ENCODE data around the gene FRMD3. TPM values are rescaled to one million over a fixed set of nuclear protein-coding genes. Genes with fewer than 3 reads are reported as not detected.

FRMD3 gene
- total RNA-seq, 1 donor from 2014 or later, result 0.40 TPM

DNA sequence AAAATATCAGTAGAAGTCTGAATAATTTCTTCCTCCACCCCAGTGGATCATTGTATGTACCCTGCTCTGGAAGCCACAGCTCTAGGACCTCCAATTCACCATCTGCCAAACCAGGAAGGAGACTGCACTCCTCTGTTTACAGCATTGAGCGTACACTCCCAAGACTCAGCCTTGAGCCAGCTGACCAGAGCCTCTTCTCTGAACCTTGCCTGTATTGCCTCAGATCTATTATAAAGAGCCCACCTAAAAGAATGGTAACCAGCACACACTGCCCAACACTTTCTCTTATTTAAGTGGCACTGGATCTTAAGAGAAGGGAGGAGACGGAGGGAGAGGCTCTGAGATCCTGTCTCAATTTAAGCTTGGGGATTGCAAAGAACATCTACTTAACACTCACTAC is 257.4 kb downstream of the FRMD3 start:
- peaks cover 2% of the 10 kb centered on the region for H3K27me3 Mint-ChIP-seq (ENCODE audit: low read depth)
- H3K27ac Mint-ChIP-seq, result peak overlapping the region; percentile 32
- no peaks in the 10 kb centered on the region for H3K36me3 Mint-ChIP-seq
- peaks cover 12% of the 10 kb centered on the region for H3K4me1 Mint-ChIP-seq
- no peak for DNase-seq (ENCODE audit: low spot score in 2 of 2, unreplicated experiment in 2 of 2)
- H3K4me3 Mint-ChIP-seq, result no peak overlapping the region
- H3K9me3 Mint-ChIP-seq, result no peaks in the 10 kb centered on the region
- TF ChIP-seq, protein P1, sequence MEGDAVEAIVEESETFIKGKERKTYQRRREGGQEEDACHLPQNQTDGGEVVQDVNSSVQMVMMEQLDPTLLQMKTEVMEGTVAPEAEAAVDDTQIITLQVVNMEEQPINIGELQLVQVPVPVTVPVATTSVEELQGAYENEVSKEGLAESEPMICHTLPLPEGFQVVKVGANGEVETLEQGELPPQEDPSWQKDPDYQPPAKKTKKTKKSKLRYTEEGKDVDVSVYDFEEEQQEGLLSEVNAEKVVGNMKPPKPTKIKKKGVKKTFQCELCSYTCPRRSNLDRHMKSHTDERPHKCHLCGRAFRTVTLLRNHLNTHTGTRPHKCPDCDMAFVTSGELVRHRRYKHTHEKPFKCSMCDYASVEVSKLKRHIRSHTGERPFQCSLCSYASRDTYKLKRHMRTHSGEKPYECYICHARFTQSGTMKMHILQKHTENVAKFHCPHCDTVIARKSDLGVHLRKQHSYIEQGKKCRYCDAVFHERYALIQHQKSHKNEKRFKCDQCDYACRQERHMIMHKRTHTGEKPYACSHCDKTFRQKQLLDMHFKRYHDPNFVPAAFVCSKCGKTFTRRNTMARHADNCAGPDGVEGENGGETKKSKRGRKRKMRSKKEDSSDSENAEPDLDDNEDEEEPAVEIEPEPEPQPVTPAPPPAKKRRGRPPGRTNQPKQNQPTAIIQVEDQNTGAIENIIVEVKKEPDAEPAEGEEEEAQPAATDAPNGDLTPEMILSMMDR (IDR thresholded peaks at IDR 0.05; ENCODE audit: unreplicated experiment), result no peak

GRCh38 chr9:83280268-83280667 is 257.9 kb downstream of the FRMD3 start:
- no peak for DNase-seq (ENCODE audit: low spot score in 2 of 2, unreplicated experiment in 2 of 2)
- H3K27me3 Mint-ChIP-seq (ENCODE audit: low read depth), result peaks cover 2% of the 10 kb centered on the region
- TF ChIP-seq, protein P1 (IDR thresholded peaks at IDR 0.05; ENCODE audit: unreplicated experiment), result no peak
- peaks cover 8% of the 10 kb centered on the region for H3K4me1 Mint-ChIP-seq
- no peaks in the 10 kb centered on the region for H3K9me3 Mint-ChIP-seq
- H3K4me3 Mint-ChIP-seq, result no peak overlapping the region
- no peaks in the 10 kb centered on the region for H3K36me3 Mint-ChIP-seq
- H3K27ac Mint-ChIP-seq, result no peak overlapping the region

- Mint-ChIP-seq H3K4me1 (peaks cover 8% of the 10 kb centered on the region), H3K9me3 (no peaks in the 10 kb centered on the region), H3K27ac (no peak overlapping the region), H3K4me3 (no peak overlapping the region), H3K36me3 (no peaks in the 10 kb centered on the region), H3K27me3 (ENCODE audit: low read depth) (peaks cover 2% of the 10 kb centered on the region)
- TF ChIP-seq, protein P1 (IDR thresholded peaks at IDR 0.05; ENCODE audit: unreplicated experiment), result no peak
- no peak for DNase-seq (ENCODE audit: low spot score in 2 of 2, unreplicated experiment in 2 of 2)
These were observed 263.4 kb downstream of the FRMD3 start for GRCh38 chr9:83274787-83275186.

DNA sequence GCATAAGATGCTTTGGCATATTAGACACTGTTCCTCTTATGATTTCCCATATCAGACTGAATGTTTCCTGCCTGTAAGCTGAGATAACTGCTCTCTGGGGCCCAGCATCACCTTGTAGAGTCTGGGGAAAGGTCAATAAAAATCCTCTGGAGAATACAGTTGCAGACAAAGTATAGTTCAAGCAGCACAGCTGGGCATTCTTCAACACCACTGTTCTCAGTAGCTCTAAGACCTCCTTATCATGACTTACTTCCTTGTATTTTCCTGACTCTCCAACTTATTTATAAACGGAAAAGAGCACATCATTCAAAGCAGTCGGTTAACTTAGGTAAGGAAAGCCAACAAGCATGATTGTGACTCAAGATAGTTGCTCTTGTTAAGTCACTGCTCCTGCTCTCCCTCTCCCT is 266.5 kb downstream of the FRMD3 start:
- H3K27ac Mint-ChIP-seq, result no peak overlapping the region
- H3K9me3 Mint-ChIP-seq, result no peaks in the 10 kb centered on the region
- no peak for DNase-seq (ENCODE audit: low spot score in 2 of 2, unreplicated experiment in 2 of 2)
- no peaks in the 10 kb centered on the region for H3K36me3 Mint-ChIP-seq
- TF ChIP-seq, protein P1 (IDR thresholded peaks at IDR 0.05; ENCODE audit: unreplicated experiment), result no peak
- H3K4me3 Mint-ChIP-seq, result no peak overlapping the region
- no peaks in the 10 kb centered on the region for H3K27me3 Mint-ChIP-seq (ENCODE audit: low read depth)
- H3K4me1 Mint-ChIP-seq, result peaks cover 15% of the 10 kb centered on the region

GRCh38 chr9:83270116-83270515 is 268.1 kb downstream of the FRMD3 start:
- TF ChIP-seq, protein P1 (IDR thresholded peaks at IDR 0.05; ENCODE audit: unreplicated experiment), result no peak
- no peaks in the 10 kb centered on the region for H3K27me3 Mint-ChIP-seq (ENCODE audit: low read depth)
- no peak overlapping the region for H3K27ac Mint-ChIP-seq
- no peak for DNase-seq (ENCODE audit: low spot score in 2 of 2, unreplicated experiment in 2 of 2)
- H3K4me3 Mint-ChIP-seq, result no peak overlapping the region
- H3K36me3 Mint-ChIP-seq, result no peaks in the 10 kb centered on the region
- no peaks in the 10 kb centered on the region for H3K9me3 Mint-ChIP-seq
- peaks cover 18% of the 10 kb centered on the region for H3K4me1 Mint-ChIP-seq

DNA sequence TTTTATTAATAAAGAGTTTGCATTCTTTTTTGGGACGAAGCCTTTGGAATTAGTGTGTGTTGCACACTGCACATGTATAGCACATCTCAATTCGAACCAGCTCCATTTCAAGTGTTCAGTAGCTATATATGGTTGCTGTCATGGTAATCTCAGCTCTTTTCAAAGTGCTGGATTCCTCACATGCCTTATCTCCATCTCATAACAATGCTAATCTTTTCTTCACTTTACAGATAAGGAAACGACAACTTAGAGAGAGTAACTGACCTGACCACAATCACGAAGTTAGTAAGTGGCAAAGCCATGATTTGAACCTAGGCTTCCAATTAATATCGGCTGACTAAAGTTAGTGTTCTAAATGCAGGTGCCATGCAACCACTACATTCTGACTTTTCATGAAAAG is 270.5 kb downstream of the FRMD3 start:
- Mint-ChIP-seq H3K27ac (no peak overlapping the region), H3K27me3 (ENCODE audit: low read depth) (peaks cover 4% of the 10 kb centered on the region), H3K4me1 (peaks cover 18% of the 10 kb centered on the region), H3K4me3 (no peak overlapping the region), H3K9me3 (no peaks in the 10 kb centered on the region), H3K36me3 (no peaks in the 10 kb centered on the region)
- TF ChIP-seq, protein P1 (IDR thresholded peaks at IDR 0.05; ENCODE audit: unreplicated experiment), result no peak
- DNase-seq (ENCODE audit: low spot score in 2 of 2, unreplicated experiment in 2 of 2), result no peak
